ENCODE data around the gene GRK5.

DNA sequence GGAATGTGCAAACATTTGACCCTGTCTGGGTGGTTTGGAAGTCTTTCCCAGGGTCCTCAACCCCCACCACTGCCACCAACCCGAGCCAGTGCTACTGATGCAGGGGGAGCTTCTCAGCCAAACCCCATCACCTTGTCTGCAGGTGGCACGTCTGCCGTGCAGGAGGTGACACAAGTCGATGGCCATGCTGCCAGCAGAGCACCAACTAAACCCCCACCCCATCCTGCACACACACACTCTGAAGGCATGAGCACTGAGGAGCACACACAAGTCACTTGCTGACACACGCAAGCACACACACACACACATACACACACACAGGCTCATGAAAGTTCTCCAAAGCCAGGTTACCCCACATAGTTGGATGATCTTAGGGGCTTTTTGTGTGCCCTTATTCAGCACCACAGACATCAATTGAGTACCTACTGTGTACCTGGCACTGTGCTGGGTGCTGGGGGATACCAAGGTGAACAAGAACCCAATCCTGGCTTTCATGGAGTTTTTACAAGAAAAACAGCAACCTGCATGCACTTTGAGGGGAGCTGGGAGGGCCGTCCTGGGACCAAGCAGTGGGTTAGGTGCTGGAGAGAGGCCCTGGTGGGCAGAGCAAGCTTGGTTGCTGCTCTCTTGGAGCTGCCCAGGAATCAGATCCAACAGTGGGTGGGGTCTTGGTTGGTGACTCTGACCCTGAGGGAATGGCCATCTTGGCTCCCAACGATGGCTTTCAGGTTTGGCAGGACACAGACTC is 216.3 kb downstream of the GRK5 start:
- TF ChIP-seq CTCF (IDR thresholded peaks at IDR 0.05; ENCODE audit: insufficient read depth, low read length, poor library complexity, severe bottlenecking) (no peak), EZH2phosphoT487 (conservative IDR thresholded peaks at IDR 0.05; ENCODE audit: low read length) (no peak)
